SK-N-SH treated with all-trans-retinoic acid at 6 μM for 48 hours (cell line): ENCODE measurements around the gene TMPRSS15.

Source experiments
- ZFP3 ChIP-seq: fragments of 250-450 bp; sonication (Bioruptor Pico); IDR thresholded peaks from 2 replicates; pipeline ENCODE4 v1.5.0; 2020; ENCODE audit warnings: mild to moderate bottlenecking, moderate library complexity
- ZNF70 ChIP-seq: fragments of 450-650 bp; formaldehyde crosslinking; IDR thresholded peaks from 2 replicates; pipeline ENCODE4 v1.5.0; 2020; ENCODE audit warnings: mild to moderate bottlenecking, moderate library complexity
- TF ChIP-seq, protein P1 (sequence below): fragments of 250-450 bp; sonication (Bioruptor Pico); IDR thresholded peaks from 2 replicates; pipeline ENCODE4 v1.5.1; 2020; ENCODE audit warnings: low read depth, mild to moderate bottlenecking, moderate library complexity

DNA sequence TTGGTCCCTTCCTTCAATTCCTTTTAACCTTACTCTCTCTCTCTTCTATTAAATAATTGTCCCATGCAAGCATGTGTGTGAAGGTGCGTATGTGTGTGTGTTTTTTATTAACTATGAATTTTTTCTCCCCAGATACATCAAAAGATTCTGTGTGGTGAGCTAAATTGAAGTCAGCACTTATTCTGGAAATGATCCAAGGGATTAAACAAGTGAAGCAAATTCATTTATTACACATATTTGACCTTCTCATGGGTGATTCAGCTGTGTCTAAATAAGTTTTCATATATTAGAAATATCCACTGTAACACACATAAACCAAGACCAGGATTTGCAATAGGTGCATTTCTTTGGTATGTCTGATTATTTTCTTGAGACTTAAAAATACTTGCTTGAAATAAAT is 134.7 kb downstream of the TMPRSS15 start:
- no peak for TF ChIP-seq ZFP3 (CRISPR knock-in tag)
- TF ChIP-seq, protein P1, sequence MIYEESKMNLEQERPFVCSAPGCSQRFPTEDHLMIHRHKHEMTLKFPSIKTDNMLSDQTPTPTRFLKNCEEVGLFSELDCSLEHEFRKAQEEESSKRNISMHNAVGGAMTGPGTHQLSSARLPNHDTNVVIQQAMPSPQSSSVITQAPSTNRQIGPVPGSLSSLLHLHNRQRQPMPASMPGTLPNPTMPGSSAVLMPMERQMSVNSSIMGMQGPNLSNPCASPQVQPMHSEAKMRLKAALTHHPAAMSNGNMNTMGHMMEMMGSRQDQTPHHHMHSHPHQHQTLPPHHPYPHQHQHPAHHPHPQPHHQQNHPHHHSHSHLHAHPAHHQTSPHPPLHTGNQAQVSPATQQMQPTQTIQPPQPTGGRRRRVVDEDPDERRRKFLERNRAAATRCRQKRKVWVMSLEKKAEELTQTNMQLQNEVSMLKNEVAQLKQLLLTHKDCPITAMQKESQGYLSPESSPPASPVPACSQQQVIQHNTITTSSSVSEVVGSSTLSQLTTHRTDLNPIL (CRISPR knock-in tag): no peak
- TF ChIP-seq ZNF70: no peak
